Tibial nerve (tissue), 4 donors: Measurements from ENCODE around the gene ATRX. TPM values are rescaled to one million over a fixed set of nuclear protein-coding genes. Genes with fewer than 3 reads are reported as not detected.
"Not testable (repeated sequence)": the region's sequence is repeated elsewhere in the genome, so short reads cannot be mapped to it uniquely, and the experiment has no call there.

ENCODE experiments used
- DNase-seq, 2 donors: peaks; one replicate each; pipeline ENCODE4 v3.0.0-alpha.2; 2019; ENCODE audit warnings: low spot score in 2 of 2
- H3K27ac ChIP-seq, 4 donors: fragments of 200-600 bp; sonication (generic) in 3 of 4; one replicate each; pipeline ENCODE4 v1.5.1; 2017 to 2019; ENCODE audit warnings: mild to moderate bottlenecking in 1 of 4
- H3K27me3 ChIP-seq, 2 donors: fragments of 200-600 bp; sonication (generic) in 1 of 2; one replicate each; pipeline versions ENCODE4 v1.5.1 to v1.6.0; 2017 to 2019
- H3K36me3 ChIP-seq, 3 donors: fragments of 200-600 bp; sonication (generic); one replicate each; pipeline ENCODE4 v1.5.1; 2018 to 2019
- H3K4me1 ChIP-seq, 4 donors: fragments of 200-600 bp; sonication (generic) in 3 of 4; one replicate each; pipeline ENCODE4 v1.5.1; 2017 to 2019
- H3K4me3 ChIP-seq, 4 donors: fragments of 200-600 bp; sonication (generic) in 3 of 4; one replicate each; pipeline ENCODE4 v1.5.1; 2017 to 2019; ENCODE audit warnings: mild to moderate bottlenecking in 1 of 4, moderate library complexity in 1 of 4
- H3K9me3 ChIP-seq, 4 donors: fragments of 200-600 bp; sonication (generic) in 3 of 4; one replicate each; pipeline ENCODE4 v1.5.1; 2017 to 2019
- CTCF ChIP-seq, 5 experiments: fragments of 200-600 bp in 3 of 5; fragments of 450-650 bp in 2 of 5; sonication (generic) in 3 of 5; IDR thresholded peaks; one replicate each; pipeline ENCODE4 v1.5.1; 2016 to 2019; ENCODE audit warnings: antibody characterized with exemption in 5 of 5, mild to moderate bottlenecking in 3 of 5, moderate library complexity in 2 of 5
- EP300 ChIP-seq, 2 donors: sonication (generic); formaldehyde crosslinking; IDR thresholded peaks; one replicate each; pipeline ENCODE4 v1.6.1; 2017; ENCODE audit warnings: antibody characterized with exemption in 2 of 2, mild to moderate bottlenecking in 1 of 2
- POLR2A ChIP-seq, 2 donors: fragments of 450-650 bp; IDR thresholded peaks; one replicate each; pipeline ENCODE4 v1.6.1; 2017; ENCODE audit warnings: antibody characterized with exemption in 2 of 2, mild to moderate bottlenecking in 2 of 2, moderate library complexity in 2 of 2
- WGBS, 2 donors: methylation state at CpG; one replicate each; pipeline ENCODE4 v1.1.5; 2018; 5-methylcytosine and 5-hydroxymethylcytosine counted together
- total RNA-seq, 4 donors: library from RNA; depleted of rRNA; stranded (reverse); fragments of >200 nt; gene quantifications; one replicate each; pipeline ENCODE4 v1.1.0, GENCODE V29; 2016

Gene ATRX
- total RNA-seq, 4 donors from 2014 or later = 78.1 to 96.4 (median 89.6) TPM

GRCh38 chrX:77561372-77561771, 224.6 kb downstream of the ATRX start:
- peaks cover 0 to 7% (median 0%) of the 10 kb centered on the region in 3 donors for H3K36me3 ChIP-seq
- no peak overlapping the region for H3K4me3 ChIP-seq
- no peaks in the 10 kb centered on the region for H3K27me3 ChIP-seq
- no peaks in the 10 kb centered on the region for H3K9me3 ChIP-seq
- H3K4me1 ChIP-seq = no peaks in the 10 kb centered on the region
- no peak overlapping the region for H3K27ac ChIP-seq
- 74 to 97% methylated on average over 2 of the region's 2 CpGs for WGBS, 2 donors
- DNase-seq = no peak
- no peak for TF ChIP-seq CTCF (IDR thresholded peaks at IDR 0.05)
- TF ChIP-seq EP300 (IDR thresholded peaks at IDR 0.05) = no peak
- no peak for TF ChIP-seq POLR2A (IDR thresholded peaks at IDR 0.05)

- Histone ChIP-seq H3K27me3 (no peaks in the 10 kb centered on the region), H3K9me3 (no peaks in the 10 kb centered on the region)
Observed at GRCh38 chrX:77556276-77556675, 229.7 kb downstream of the ATRX start.

GRCh38 chrX:77548751-77549150, 237.3 kb downstream of the ATRX start:
- Histone ChIP-seq H3K36me3 (no peaks in the 10 kb centered on the region), H3K4me1 (no peaks in the 10 kb centered on the region), H3K27me3 (no peaks in the 10 kb centered on the region), H3K27ac (no peak overlapping the region), H3K9me3 (no peaks in the 10 kb centered on the region), H3K4me3 (no peak overlapping the region)
- no peak for DNase-seq
- 63 to 67% methylated on average over 2 of the region's 2 CpGs for WGBS, 2 donors
- TF ChIP-seq CTCF (IDR thresholded peaks at IDR 0.05) (no peak), POLR2A (IDR thresholded peaks at IDR 0.05) (no peak), EP300 (IDR thresholded peaks at IDR 0.05) (no peak)

More at GRCh38 chrX:77556276-77556675, 229.7 kb downstream of the ATRX start:
- TF ChIP-seq EP300 (IDR thresholded peaks at IDR 0.05) (no peak), CTCF (IDR thresholded peaks at IDR 0.05) (no peak), POLR2A (IDR thresholded peaks at IDR 0.05) (no peak)
- no peak overlapping the region for H3K27ac ChIP-seq
- no peak for DNase-seq
- H3K4me3 ChIP-seq = no peak overlapping the region
- H3K4me1 ChIP-seq = no peaks in the 10 kb centered on the region
- H3K36me3 ChIP-seq = no peaks in the 10 kb centered on the region

- H3K9me3 ChIP-seq = peaks cover 0 to 20% (median 4%) of the 10 kb centered on the region in 4 donors
- H3K4me3 ChIP-seq, H3K4me1 ChIP-seq, H3K27ac ChIP-seq, H3K36me3 ChIP-seq, DNase-seq, H3K27me3 ChIP-seq: not testable (repeated sequence)
- 84 to 96% methylated on average over 2 of the region's 2 CpGs for WGBS, 2 donors
Observed at GRCh38 chrX:77539778-77540177, 246.2 kb downstream of the ATRX start.

- WGBS, 2 donors = 88 to 100% methylated on average over 2 of the region's 2 CpGs
- H3K27ac ChIP-seq, H3K4me1 ChIP-seq, H3K36me3 ChIP-seq, DNase-seq, H3K4me3 ChIP-seq, H3K27me3 ChIP-seq: not testable (repeated sequence)
- H3K9me3 ChIP-seq = peaks cover 0 to 10% (median 5%) of the 10 kb centered on the region in 4 donors
Observed at GRCh38 chrX:77531261-77531660, 254.8 kb downstream of the ATRX start.

GRCh38 chrX:77528034-77528433, 258.0 kb downstream of the ATRX start:
- H3K27ac ChIP-seq = no peak overlapping the region
- DNase-seq = no peak

More at GRCh38 chrX:77528034-77528433, 258.0 kb downstream of the ATRX start:
- Histone ChIP-seq H3K4me1 (no peaks in the 10 kb centered on the region), H3K4me3 (no peak overlapping the region), H3K27me3 (no peaks in the 10 kb centered on the region), H3K36me3 (no peaks in the 10 kb centered on the region), H3K9me3 (peaks cover 0 to 10% (median 5%) of the 10 kb centered on the region in 4 donors)
- 52 to 95% methylated on average over 5 to 6 of the region's 7 CpGs for WGBS, 2 donors
- TF ChIP-seq EP300 (IDR thresholded peaks at IDR 0.05) = no peak
- no peak for TF ChIP-seq POLR2A (IDR thresholded peaks at IDR 0.05)
- TF ChIP-seq CTCF (IDR thresholded peaks at IDR 0.05) = no peak
